IgD-negative memory B cell (primary cell): ENCODE data around the gene DGKD. TPM values are rescaled to one million over a fixed set of nuclear protein-coding genes. Genes with fewer than 3 reads are reported as not detected.
A peak's percentile ranks its signal among the peaks of the same experiment; 100 is the strongest.

Experiments
- H3K27ac Mint-ChIP-seq, 3 donors: one replicate each; pipeline ENCODE4 v1.8.0; 2020 to 2022; ENCODE audit warnings: mild to moderate bottlenecking in 3 of 3, mixed read lengths in 3 of 3, moderate library complexity in 1 of 3
- H3K27me3 Mint-ChIP-seq: one replicate; pipeline ENCODE4 v1.8.0; 2021; ENCODE audit warnings: mixed read lengths
- H3K36me3 Mint-ChIP-seq: one replicate; pipeline ENCODE4 v1.8.0; 2020; ENCODE audit warnings: mild to moderate bottlenecking, mixed read lengths
- H3K4me1 Mint-ChIP-seq, 3 donors: one replicate each; pipeline ENCODE4 v1.8.0; 2020 to 2022; ENCODE audit warnings: mixed read lengths in 3 of 3, mild to moderate bottlenecking in 1 of 3
- H3K4me3 Mint-ChIP-seq, 4 donors: one replicate each; pipeline ENCODE4 v1.8.0; 2020 to 2022; ENCODE audit warnings: mild to moderate bottlenecking in 4 of 4, mixed read lengths in 4 of 4, moderate library complexity in 3 of 4
- H3K9me3 Mint-ChIP-seq, 3 donors: one replicate each; pipeline ENCODE4 v1.8.0; 2020 to 2021; ENCODE audit warnings: mixed read lengths in 3 of 3, mild to moderate bottlenecking in 1 of 3
- polyA plus RNA-seq: library from polyadenylated mRNA; unstranded; fragments of 300-500 nt; fragmentation: Illumina TruSeq; gene quantifications from one replicate; pipeline ENCODE4 v1.2.3, GENCODE V29; 2021

The DGKD gene, protein sequence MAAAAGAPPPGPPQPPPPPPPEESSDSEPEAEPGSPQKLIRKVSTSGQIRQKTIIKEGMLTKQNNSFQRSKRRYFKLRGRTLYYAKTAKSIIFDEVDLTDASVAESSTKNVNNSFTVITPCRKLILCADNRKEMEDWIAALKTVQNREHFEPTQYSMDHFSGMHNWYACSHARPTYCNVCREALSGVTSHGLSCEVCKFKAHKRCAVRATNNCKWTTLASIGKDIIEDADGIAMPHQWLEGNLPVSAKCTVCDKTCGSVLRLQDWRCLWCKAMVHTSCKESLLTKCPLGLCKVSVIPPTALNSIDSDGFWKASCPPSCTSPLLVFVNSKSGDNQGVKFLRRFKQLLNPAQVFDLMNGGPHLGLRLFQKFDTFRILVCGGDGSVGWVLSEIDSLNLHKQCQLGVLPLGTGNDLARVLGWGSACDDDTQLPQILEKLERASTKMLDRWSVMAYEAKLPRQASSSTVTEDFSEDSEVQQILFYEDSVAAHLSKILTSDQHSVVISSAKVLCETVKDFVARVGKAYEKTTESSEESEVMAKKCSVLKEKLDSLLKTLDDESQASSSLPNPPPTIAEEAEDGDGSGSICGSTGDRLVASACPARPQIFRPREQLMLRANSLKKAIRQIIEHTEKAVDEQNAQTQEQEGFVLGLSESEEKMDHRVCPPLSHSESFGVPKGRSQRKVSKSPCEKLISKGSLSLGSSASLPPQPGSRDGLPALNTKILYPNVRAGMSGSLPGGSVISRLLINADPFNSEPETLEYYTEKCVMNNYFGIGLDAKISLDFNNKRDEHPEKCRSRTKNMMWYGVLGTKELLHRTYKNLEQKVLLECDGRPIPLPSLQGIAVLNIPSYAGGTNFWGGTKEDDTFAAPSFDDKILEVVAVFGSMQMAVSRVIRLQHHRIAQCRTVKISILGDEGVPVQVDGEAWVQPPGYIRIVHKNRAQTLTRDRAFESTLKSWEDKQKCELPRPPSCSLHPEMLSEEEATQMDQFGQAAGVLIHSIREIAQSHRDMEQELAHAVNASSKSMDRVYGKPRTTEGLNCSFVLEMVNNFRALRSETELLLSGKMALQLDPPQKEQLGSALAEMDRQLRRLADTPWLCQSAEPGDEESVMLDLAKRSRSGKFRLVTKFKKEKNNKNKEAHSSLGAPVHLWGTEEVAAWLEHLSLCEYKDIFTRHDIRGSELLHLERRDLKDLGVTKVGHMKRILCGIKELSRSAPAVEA
- 44.9 TPM for polyA plus RNA-seq

DNA sequence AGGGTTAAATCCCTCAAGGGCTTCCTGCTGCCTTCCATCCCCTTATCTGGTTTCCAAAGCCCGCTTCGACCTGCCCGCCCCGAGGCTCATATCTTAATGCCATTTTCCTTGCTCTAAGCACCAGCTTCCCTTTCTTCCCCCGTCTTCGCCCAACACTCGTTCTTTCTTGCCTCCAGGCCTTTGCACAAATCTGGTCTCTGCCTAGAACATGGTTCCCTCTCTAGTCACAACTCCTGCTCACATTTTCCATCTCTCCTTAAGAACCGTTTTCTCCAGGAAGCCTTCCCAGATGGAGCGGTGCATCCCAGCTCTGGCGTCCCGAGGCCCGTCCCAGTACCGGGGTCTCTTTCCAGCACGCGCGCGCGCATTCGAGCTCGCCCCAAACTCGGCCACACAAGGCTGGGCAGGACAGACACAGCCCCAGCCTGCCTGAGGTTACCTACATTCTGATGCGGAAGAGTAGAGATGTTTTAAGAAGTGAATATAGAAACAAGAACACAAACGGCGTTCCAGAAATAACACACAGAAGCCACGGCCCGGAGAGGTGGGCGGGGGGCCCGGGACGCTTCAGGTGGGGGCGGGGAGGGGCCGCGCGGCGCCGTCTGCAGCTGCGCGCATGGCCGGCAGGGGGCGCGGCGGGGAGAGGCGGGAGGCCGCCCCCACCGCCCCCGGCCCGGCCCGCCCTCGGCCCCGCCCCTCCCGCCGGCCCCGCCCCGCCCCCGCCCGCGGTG, at the start of gene DGKD:
Gene DGKD, plus strand, starts transcription at position 726 of the 731 bp plus-strand sequence. CDS start 25 bp downstream, outside the sequence.
- Mint-ChIP-seq H3K9me3 (no peaks in the 10 kb centered on the region), H3K27ac (peak within 1 kb of the TSS; percentile 91 to 99 (median 97)), H3K27me3 (peaks cover 1% of the 10 kb centered on the region), H3K4me3 (peak within 1 kb of the TSS; percentile 94 to 99 (median 98)), H3K36me3 (peaks cover 2% of the 10 kb centered on the region), H3K4me1 (peaks cover 49 to 73% (median 59%) of the 10 kb centered on the region in 3 donors)

- Mint-ChIP-seq H3K36me3 (no peaks in the 10 kb centered on the region), H3K27ac (no peak within 1 kb of the TSS), H3K4me3 (no peak within 1 kb of the TSS), H3K27me3 (peaks cover 5% of the 10 kb centered on the region), H3K4me1 (peaks cover 6 to 11% (median 7%) of the 10 kb centered on the region in 3 donors), H3K9me3 (no peaks in the 10 kb centered on the region)
These were observed 46.7 kb upstream of the DGKD start, which contains the start of gene SAG for GRCh38 chr2:233307565-233307964. TSS of gene SAG (plus strand) at chr2:233307816. CDS start at chr2:233309190, 1,374 bp downstream.

- Mint-ChIP-seq H3K9me3 (no peaks in the 10 kb centered on the region), H3K4me1 (peaks cover 6 to 13% (median 10%) of the 10 kb centered on the region in 3 donors), H3K27ac (peak overlapping the region in 1 of 3 donors; percentile 87), H3K36me3 (no peaks in the 10 kb centered on the region), H3K27me3 (peaks cover 7% of the 10 kb centered on the region), H3K4me3 (no peak overlapping the region)
These were observed 42.9 kb upstream of the DGKD start for GRCh38 chr2:233311241-233311926.

GRCh38 chr2:233312874-233313273, 41.4 kb upstream of the DGKD start:
- H3K4me1 Mint-ChIP-seq, result peaks cover 6 to 17% (median 10%) of the 10 kb centered on the region in 3 donors
- peak overlapping the region in 2 of 4 donors; percentile 23 to 84 for H3K4me3 Mint-ChIP-seq
- no peaks in the 10 kb centered on the region for H3K36me3 Mint-ChIP-seq
- peaks cover 7% of the 10 kb centered on the region for H3K27me3 Mint-ChIP-seq
- H3K27ac Mint-ChIP-seq, result no peak overlapping the region
- no peaks in the 10 kb centered on the region for H3K9me3 Mint-ChIP-seq

DNA sequence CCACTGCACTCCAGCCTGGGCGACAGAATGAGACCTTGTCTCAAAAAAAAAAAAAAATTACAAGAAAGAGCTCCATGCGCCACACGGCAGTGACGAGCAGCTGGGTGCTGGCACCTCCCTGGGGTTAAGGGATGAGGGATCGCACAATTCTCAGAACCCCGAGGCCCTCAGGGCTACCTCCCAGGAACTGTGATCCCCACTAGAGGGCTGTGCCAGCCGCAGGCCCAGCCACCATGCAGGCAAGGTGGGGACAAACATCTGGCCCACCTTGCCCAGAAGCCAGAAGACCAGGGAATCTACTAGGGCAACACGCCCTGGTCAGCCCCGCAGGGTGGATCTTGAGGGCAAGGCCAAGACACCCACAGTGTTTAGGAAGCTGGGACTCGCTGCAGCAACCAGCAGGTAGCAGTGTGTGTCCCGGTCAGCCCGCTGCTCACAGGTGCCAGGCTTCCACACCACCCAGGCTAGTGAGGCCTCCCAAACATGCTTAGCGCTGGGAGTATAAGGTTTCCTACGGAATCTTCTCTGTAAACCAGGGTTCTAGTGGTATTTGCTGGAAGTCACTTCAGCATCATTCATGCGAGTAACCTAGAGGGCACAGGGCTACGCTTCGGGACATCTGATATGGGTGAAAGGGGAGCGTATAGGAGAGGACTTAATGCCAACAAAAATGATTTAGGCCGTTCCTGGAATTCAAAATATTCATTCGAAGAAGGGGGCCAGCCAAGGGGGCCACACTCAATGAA, 39.9 kb upstream of the DGKD start:
- peaks cover 6 to 17% (median 10%) of the 10 kb centered on the region in 3 donors for H3K4me1 Mint-ChIP-seq
- H3K9me3 Mint-ChIP-seq, result no peaks in the 10 kb centered on the region
- H3K27ac Mint-ChIP-seq, result peak overlapping the region in 1 of 3 donors; percentile 23
- no peak overlapping the region for H3K4me3 Mint-ChIP-seq
- no peaks in the 10 kb centered on the region for H3K36me3 Mint-ChIP-seq
- peaks cover 7% of the 10 kb centered on the region for H3K27me3 Mint-ChIP-seq

GRCh38 chr2:233317196-233317943, 36.9 kb upstream of the DGKD start:
- peaks cover 12 to 14% (median 13%) of the 10 kb centered on the region in 3 donors for H3K4me1 Mint-ChIP-seq
- no peak overlapping the region for H3K27ac Mint-ChIP-seq
- no peaks in the 10 kb centered on the region for H3K9me3 Mint-ChIP-seq
- no peaks in the 10 kb centered on the region for H3K36me3 Mint-ChIP-seq
- H3K27me3 Mint-ChIP-seq, result peaks cover 3% of the 10 kb centered on the region
- H3K4me3 Mint-ChIP-seq, result no peak overlapping the region

DNA sequence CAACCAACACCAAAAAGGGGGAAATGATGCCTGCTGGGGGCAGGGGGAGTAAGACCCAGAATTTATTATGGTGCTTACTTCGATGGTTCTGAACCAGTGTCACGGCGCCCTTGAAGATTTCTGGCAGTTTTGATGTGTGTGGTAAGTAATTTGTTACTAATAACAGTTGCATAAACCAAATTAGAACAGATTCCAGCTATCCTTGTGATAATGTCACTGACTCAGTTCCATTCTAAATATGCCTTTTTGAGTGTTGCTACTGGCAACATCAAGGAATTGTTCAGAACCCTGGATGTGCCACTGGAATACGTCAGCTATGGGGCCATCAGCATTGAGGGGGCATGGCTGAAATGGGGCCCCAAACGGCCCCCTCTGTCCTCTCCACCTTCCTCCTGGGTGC, 35.0 kb upstream of the DGKD start:
- Mint-ChIP-seq H3K4me3 (no peak overlapping the region), H3K4me1 (peaks cover 11 to 23% (median 21%) of the 10 kb centered on the region in 3 donors), H3K9me3 (no peaks in the 10 kb centered on the region), H3K27ac (no peak overlapping the region), H3K36me3 (no peaks in the 10 kb centered on the region), H3K27me3 (no peaks in the 10 kb centered on the region)

DNA sequence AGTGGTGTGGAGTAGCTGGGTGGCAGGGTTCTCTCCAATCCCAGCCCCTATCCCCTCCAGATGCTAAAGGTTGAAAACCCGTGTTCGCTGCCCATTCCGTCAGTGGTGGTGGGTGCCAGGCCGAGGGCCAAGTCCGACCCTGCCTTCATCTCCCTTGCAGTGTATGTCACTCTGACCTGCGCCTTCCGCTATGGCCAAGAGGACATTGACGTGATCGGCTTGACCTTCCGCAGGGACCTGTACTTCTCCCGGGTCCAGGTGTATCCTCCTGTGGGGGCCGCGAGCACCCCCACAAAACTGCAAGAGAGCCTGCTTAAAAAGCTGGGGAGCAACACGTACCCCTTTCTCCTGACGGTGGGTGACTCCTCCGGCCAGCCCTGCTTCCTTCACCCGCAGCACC, 33.8 kb upstream of the DGKD start:
- no peak overlapping the region for H3K4me3 Mint-ChIP-seq
- peaks cover 11 to 27% (median 25%) of the 10 kb centered on the region in 3 donors for H3K4me1 Mint-ChIP-seq
- H3K9me3 Mint-ChIP-seq, result no peaks in the 10 kb centered on the region
- H3K27me3 Mint-ChIP-seq, result no peaks in the 10 kb centered on the region
- H3K27ac Mint-ChIP-seq, result no peak overlapping the region
- peaks cover 2% of the 10 kb centered on the region for H3K36me3 Mint-ChIP-seq

GRCh38 chr2:233321166-233321565, 33.1 kb upstream of the DGKD start:
- no peaks in the 10 kb centered on the region for H3K27me3 Mint-ChIP-seq
- peak overlapping the region in 1 of 4 donors; percentile 0 for H3K4me3 Mint-ChIP-seq
- H3K36me3 Mint-ChIP-seq, result peaks cover 2% of the 10 kb centered on the region
- peaks cover 11 to 27% (median 25%) of the 10 kb centered on the region in 3 donors for H3K4me1 Mint-ChIP-seq
- H3K27ac Mint-ChIP-seq, result peak overlapping the region in 1 of 3 donors; percentile 67
- no peaks in the 10 kb centered on the region for H3K9me3 Mint-ChIP-seq

GRCh38 chr2:233323851-233324250, 30.4 kb upstream of the DGKD start:
- Mint-ChIP-seq H3K27me3 (no peaks in the 10 kb centered on the region), H3K4me3 (no peak overlapping the region), H3K4me1 (peaks cover 16 to 25% (median 21%) of the 10 kb centered on the region in 3 donors), H3K27ac (peak overlapping the region in 1 of 3 donors; percentile 41), H3K9me3 (no peaks in the 10 kb centered on the region), H3K36me3 (peaks cover 2% of the 10 kb centered on the region)

GRCh38 chr2:233325256-233325655, 29.0 kb upstream of the DGKD start:
- H3K27ac Mint-ChIP-seq, result peak overlapping the region in 1 of 3 donors; percentile 65
- H3K9me3 Mint-ChIP-seq, result no peaks in the 10 kb centered on the region
- H3K36me3 Mint-ChIP-seq, result peaks cover 2% of the 10 kb centered on the region
- H3K4me3 Mint-ChIP-seq, result peak overlapping the region in 1 of 4 donors; percentile 10
- H3K4me1 Mint-ChIP-seq, result peaks cover 16 to 32% (median 25%) of the 10 kb centered on the region in 3 donors
- H3K27me3 Mint-ChIP-seq, result no peaks in the 10 kb centered on the region

GRCh38 chr2:233325814-233326213, 28.5 kb upstream of the DGKD start:
- Mint-ChIP-seq H3K36me3 (peaks cover 2% of the 10 kb centered on the region), H3K27ac (peak overlapping the region in 1 of 3 donors; percentile 65), H3K9me3 (no peaks in the 10 kb centered on the region), H3K4me3 (no peak overlapping the region), H3K4me1 (peaks cover 17 to 33% (median 25%) of the 10 kb centered on the region in 3 donors), H3K27me3 (no peaks in the 10 kb centered on the region)
